NCI-H1694 treated with DMSO at 0.1 percent for 48 hours (cell line): ENCODE measurements around the gene P4HTM.

Experiments used
- DNase-seq: peaks from one replicate; lab custom pipeline; 2025; lab: John Stamatoyannopoulos, UW

P4HTM gene

GRCh38 chr3:48984663-48985062 lies 5.4 kb upstream of the P4HTM start:
- no peak for DNase-seq

DNA sequence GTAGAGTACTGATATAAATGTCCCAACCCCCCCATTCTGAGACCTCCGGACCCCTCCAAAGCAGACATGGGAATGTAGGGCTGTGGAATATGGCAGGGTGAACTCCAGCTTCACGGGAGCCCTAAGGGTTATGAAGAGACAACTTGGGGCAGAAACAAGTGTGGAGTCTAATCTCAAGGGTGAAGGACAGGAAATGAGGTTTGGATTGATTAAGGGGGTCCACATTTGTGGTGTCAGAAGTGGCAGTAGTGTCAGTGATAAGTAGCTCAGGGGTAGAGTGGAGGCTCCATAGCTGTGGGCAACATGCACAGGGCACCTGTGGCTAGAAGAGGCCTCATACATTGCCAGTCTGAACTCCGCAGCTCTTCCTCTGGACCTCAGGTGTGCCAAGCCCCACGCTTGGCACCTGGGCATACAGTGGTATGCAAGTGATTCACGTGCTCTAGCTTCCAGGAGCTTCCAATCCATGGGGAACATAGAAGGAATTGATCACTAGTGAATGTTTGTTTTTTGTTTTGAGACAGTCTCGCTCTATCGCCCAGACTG lies 4.1 kb upstream of the P4HTM start:
- no peak for DNase-seq

- no peak for DNase-seq
Observed at GRCh38 chr3:48989126-48989795, 780 bp upstream of the P4HTM start.

DNA sequence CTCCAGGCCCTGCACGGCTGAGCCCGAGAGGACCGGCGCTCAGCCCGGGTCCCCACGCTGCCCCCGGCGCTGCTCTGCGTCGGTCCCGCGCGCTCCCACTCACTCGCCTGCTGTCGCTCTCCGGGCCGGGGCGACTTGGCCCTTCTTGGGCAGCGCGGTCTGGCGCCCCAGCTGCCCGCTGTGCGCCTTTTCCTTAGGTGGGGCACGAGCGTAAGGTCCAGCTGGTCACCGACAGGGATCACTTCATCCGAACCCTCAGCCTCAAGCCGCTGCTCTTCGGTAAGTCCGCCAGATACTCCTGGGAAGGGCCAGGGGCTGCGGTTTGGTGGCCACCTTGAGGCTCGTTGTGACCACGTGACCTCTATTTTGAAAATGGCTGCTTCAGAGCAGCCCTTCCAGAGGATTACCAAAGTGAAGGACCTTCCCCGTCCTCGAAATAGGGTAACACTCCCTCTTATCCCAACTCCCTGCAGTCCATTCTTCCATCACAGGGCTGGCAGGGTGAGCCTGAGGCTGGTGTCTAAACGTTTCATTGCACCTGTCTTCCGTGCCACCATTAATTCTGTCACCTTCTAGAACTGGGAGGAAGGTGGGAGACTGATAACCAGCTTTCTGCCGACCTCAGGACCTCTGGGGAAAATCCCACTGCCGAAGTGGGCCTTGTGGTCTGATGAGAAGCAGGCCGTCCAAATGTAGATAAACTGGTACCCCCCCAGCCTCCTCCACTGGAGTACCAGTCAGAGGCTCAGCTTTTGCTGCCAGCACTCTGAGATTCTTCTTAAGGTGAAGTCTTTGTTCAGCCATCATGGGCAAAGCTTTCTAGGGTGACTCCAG lies 812 bp downstream of the P4HTM start:
- DNase-seq: no peak

GRCh38 chr3:48991851-48992545 lies 2.0 kb downstream of the P4HTM start:
- no peak for DNase-seq

DNA sequence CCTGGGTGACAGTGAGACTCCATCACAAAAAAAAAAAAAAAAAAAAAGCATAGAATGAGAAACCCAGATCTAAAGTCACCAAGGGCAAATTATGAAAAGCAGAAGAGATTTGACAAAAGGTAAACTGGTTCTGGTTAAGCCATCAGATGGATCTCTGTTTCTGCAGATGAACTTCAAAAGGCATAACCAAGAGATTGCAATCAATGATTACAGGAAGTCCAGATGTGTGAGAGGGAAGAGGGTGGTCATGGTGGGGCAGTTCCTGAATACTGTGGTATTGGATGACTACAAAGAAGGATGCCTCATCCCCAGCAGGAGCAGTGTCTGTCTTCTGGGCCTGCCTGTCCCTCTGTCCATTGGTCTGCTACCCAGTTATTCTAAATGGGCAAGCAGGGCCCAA lies 3.8 kb downstream of the P4HTM start:
- no peak for DNase-seq

- no peak for DNase-seq
Observed at GRCh38 chr3:48996640-48997039, 6.6 kb downstream of the P4HTM start.

GRCh38 chr3:48997102-48997635 lies 7.1 kb downstream of the P4HTM start:
- no peak for DNase-seq

GRCh38 chr3:48997714-48998637 lies 7.9 kb downstream of the P4HTM start:
- DNase-seq: no peak

- DNase-seq: no peak
Observed at GRCh38 chr3:48999085-48999858, 9.2 kb downstream of the P4HTM start.

GRCh38 chr3:49001155-49001554 lies 11.1 kb downstream of the P4HTM start:
- no peak for DNase-seq

DNA sequence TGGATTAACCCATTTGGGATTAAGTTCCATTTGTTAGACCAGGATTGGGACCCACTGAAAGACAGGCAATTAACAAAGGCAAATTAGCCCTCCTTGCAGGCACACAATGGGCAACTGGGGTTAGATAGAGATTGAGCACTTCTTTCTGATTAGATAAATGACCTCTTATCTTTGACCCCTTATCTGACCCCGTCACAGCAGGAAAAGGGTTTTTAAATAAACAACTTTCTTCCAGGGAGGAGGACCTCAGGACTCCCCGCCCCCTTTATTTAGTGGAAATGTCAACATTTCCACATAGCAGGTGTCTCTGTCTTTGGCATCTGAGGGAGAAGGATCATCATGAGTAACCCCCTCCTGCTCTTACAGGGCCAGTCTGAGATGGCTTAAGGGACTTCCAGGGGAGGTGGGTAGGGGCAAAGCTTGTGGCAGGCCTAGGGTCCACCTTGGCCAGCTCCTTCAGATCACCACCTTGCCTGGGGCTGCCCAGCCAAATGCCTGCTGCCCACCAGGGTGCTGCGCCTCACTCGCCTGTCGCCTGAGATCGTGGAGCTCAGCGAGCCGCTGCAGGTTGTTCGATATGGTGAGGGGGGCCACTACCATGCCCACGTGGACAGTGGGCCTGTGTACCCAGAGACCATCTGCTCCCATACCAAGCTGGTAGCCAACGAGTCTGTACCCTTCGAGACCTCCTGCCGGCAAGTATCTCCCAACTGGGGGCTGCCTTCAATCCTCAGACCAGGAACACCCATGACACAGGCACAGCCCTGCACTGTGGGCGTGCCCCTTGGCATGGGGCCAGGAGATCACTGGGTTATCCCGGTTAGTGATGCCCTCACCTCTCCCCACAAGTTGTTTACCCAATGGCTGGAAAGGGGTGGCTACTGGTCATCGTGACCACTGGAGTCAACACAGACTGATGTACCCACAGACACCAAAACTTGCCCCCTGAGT lies 14.6 kb downstream of the P4HTM start:
- no peak for DNase-seq

GRCh38 chr3:49005303-49005680 lies 15.3 kb downstream of the P4HTM start:
- DNase-seq: no peak

DNA sequence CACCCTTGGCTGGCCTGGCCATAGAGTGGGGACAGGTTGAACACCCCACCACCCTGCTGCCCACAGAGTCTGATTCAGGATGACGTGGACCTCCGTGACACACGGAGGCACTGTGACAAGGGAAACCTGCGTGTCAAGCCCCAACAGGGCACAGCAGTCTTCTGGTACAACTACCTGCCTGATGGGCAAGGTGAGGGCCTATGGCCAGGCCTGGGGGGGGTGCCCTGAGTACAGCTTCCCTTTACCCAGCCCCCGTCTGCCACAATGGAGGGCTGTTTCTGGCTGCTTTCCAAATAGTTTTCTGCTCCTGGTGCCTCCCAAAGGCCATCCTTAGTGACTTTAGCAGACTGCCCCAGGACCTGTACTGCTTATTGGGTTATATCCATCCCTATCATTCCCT lies 16.0 kb downstream of the P4HTM start:
- no peak for DNase-seq

GRCh38 chr3:49006408-49007067 lies 16.5 kb downstream of the P4HTM start:
- no peak for DNase-seq

GRCh38 chr3:49007068-49007770 lies 17.2 kb downstream of the P4HTM start, which contains the start of gene WDR6:
Gene WDR6, plus strand, starts transcription at chr3:49007391. Its CDS starts 41 bp downstream, at chr3:49007432.
- peak; percentile 72 for DNase-seq

- DNase-seq: no peak
Observed at GRCh38 chr3:49007771-49008528, 17.9 kb downstream of the P4HTM start.
